Keratinocyte (primary cell): ENCODE data around the gene ARID5B.

Experiments
- EZH2 ChIP-seq: IDR thresholded peaks from one replicate; pipeline ENCODE4 v1.6.1; 2012; ENCODE audit warnings: inconsistent platforms, mild to moderate bottlenecking, low read length, moderate library complexity
- TF ChIP-seq, protein P1 (sequence below), 3 experiments: IDR thresholded peaks in 1 of 3; conservative IDR thresholded peaks in 1 of 3; optimal IDR thresholded peaks in 1 of 3; 2 replicates in 2 of 3; 3 replicates in 1 of 3; pipeline versions ENCODE3 to v1.5.1; 2011; ENCODE audit warnings: low read length in 3 of 3, mild to moderate bottlenecking in 3 of 3, moderate library complexity in 2 of 3, control low read depth in 1 of 3, inconsistent platforms in 1 of 3; ENCODE audit not compliant: insufficient read depth in 2 of 3; ENCODE audit errors: extremely low read depth in 1 of 3

DNA sequence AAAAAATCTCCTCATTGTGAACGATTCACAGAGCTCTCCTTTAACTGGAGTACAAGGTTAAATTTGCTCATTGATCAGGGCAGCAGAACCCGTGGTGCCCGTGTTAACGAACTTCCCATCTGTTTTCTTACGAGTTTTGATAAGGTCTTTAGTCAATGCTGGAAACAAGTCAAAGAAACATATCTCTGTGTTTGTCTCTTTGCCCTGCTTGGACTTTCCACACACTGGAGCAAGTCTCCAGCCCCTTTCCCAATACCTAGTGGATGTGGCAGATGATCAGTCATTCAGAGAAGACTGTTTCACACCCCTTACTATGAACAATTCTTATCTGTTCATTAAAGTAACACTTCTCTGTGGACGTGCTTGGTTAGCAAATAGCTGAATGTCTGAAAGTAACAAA lies 121.3 kb downstream of the ARID5B start:
- no peak for TF ChIP-seq EZH2
- TF ChIP-seq, protein P1, sequence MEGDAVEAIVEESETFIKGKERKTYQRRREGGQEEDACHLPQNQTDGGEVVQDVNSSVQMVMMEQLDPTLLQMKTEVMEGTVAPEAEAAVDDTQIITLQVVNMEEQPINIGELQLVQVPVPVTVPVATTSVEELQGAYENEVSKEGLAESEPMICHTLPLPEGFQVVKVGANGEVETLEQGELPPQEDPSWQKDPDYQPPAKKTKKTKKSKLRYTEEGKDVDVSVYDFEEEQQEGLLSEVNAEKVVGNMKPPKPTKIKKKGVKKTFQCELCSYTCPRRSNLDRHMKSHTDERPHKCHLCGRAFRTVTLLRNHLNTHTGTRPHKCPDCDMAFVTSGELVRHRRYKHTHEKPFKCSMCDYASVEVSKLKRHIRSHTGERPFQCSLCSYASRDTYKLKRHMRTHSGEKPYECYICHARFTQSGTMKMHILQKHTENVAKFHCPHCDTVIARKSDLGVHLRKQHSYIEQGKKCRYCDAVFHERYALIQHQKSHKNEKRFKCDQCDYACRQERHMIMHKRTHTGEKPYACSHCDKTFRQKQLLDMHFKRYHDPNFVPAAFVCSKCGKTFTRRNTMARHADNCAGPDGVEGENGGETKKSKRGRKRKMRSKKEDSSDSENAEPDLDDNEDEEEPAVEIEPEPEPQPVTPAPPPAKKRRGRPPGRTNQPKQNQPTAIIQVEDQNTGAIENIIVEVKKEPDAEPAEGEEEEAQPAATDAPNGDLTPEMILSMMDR (optimal IDR thresholded peaks at IDR 0.05 in 1 of 3, IDR thresholded peaks at IDR 0.05 in 1 of 3, conservative IDR thresholded peaks at IDR 0.05 in 1 of 3; ENCODE audit: extremely low read depth in 1 of 3, insufficient read depth in 2 of 3, low read length in 3 of 3), result no peak
